WERI-Rb-1 (cell line): ENCODE results near the gene ZNF585A.
"Not testable (repeated sequence)": the region's sequence is repeated elsewhere in the genome, so short reads cannot be mapped to it uniquely, and the experiment has no call there.

Source experiments
- DNase-seq: peaks from one replicate; pipeline ENCODE4 v3.0.0-alpha.2; 2020
- H3K27ac ChIP-seq: fragments of 250-450 bp; sonication (Bioruptor Pico); 2 replicates; pipeline ENCODE4 v1.5.1; 2020; ENCODE audit warnings: mild to moderate bottlenecking, moderate library complexity
- H3K27me3 ChIP-seq: fragments of 250-450 bp; sonication (Bioruptor Pico); 2 replicates; pipeline ENCODE4 v1.5.1; 2021; ENCODE audit warnings: mild to moderate bottlenecking, low read depth, moderate library complexity; ENCODE audit not compliant: insufficient read depth, severe bottlenecking
- H3K36me3 ChIP-seq: fragments of 250-450 bp; sonication (Bioruptor Pico); 2 replicates; pipeline ENCODE4 v1.5.1; 2020; ENCODE audit warnings: mild to moderate bottlenecking, moderate library complexity
- H3K4me3 ChIP-seq: 2 replicates; pipeline ENCODE4 v1.5.1; 2011; ENCODE audit warnings: low read depth, mild to moderate bottlenecking, control low read depth, low read length
- H3K9me3 ChIP-seq: fragments of 250-450 bp; sonication (Bioruptor Pico); 2 replicates; pipeline ENCODE4 v1.5.1; 2021; ENCODE audit warnings: mild to moderate bottlenecking, moderate library complexity; ENCODE audit not compliant: severe bottlenecking
- TF ChIP-seq, protein P1 (sequence below): IDR thresholded peaks from 2 replicates; pipeline ENCODE4 v1.5.1; 2011; ENCODE audit warnings: low read depth, mild to moderate bottlenecking, control low read depth, inconsistent platforms, low read length

The ZNF585A gene

DNA sequence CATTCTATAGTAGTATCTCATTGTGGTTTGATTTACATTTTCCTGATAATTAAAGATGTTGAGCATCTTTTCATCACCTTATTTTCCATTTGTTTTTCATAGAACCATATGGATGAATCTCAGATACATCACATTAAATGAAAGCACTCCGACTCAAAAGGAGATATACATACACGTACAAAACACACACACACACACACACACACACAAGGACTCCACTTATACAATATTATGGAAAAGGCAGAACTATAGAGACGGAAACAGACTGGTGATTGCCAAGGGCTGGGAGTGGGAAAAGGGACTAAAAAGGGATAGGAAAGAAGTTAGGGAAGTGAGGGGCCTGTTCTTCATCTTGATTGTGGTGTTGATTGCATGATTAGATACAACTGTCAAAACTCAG lies 24.3 kb downstream of the ZNF585A start:
- Histone ChIP-seq H3K4me3 (no peak overlapping the region), H3K9me3 (peaks cover 5% of the 10 kb centered on the region), H3K27me3 (no peaks in the 10 kb centered on the region), H3K36me3 (peaks cover 13% of the 10 kb centered on the region), H3K27ac (no peak overlapping the region)
- TF ChIP-seq, protein P1, sequence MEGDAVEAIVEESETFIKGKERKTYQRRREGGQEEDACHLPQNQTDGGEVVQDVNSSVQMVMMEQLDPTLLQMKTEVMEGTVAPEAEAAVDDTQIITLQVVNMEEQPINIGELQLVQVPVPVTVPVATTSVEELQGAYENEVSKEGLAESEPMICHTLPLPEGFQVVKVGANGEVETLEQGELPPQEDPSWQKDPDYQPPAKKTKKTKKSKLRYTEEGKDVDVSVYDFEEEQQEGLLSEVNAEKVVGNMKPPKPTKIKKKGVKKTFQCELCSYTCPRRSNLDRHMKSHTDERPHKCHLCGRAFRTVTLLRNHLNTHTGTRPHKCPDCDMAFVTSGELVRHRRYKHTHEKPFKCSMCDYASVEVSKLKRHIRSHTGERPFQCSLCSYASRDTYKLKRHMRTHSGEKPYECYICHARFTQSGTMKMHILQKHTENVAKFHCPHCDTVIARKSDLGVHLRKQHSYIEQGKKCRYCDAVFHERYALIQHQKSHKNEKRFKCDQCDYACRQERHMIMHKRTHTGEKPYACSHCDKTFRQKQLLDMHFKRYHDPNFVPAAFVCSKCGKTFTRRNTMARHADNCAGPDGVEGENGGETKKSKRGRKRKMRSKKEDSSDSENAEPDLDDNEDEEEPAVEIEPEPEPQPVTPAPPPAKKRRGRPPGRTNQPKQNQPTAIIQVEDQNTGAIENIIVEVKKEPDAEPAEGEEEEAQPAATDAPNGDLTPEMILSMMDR = no peak
- no peak for DNase-seq

DNA sequence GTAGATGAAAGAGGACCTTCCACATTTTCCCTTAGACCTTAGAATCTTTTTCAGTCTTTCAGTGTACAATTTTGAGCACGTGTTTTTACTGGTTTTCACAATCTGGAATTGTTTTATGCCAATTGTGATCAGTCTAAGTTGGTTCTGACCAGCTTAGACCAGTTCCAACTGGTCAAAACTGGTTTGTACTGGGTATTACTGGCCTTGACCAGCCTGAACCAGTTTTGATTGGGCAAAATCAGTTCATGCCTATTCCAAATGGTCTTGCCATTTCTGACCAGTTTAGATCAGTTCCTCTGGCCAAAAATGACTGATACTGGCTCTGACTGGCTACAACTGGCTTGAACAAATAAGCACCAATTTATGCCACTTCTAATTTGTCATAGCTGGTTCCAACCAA lies 36.4 kb downstream of the ZNF585A start:
- Histone ChIP-seq H3K4me3 (no peak overlapping the region), H3K27ac (no peak overlapping the region), H3K36me3 (no peaks in the 10 kb centered on the region), H3K9me3 (peaks cover 41% of the 10 kb centered on the region), H3K27me3 (no peaks in the 10 kb centered on the region)
- TF ChIP-seq, protein P1 = no peak
- no peak for DNase-seq

DNA sequence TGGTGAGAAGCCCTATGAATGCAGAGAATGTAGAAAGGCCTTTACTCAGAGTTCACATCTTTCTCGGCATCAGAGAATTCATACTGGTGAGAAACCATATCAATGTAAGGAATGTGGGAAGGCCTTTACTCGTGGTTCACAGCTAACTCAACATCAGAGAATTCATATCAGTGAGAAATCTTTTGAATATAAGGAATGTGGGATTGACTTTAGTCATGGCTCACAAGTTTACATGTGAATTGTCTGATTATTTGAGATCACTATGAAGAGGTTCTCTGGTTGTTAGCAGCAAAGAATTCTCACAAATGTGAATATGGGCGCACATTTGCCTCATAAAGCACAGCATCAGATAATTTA lies 43.7 kb downstream of the ZNF585A start:
- no peak overlapping the region for H3K27ac ChIP-seq
- DNase-seq = no peak
- no peaks in the 10 kb centered on the region for H3K27me3 ChIP-seq
- no peak overlapping the region for H3K4me3 ChIP-seq
- TF ChIP-seq, protein P1 = no peak
- H3K36me3 ChIP-seq = peaks cover 33% of the 10 kb centered on the region
- peaks cover 65% of the 10 kb centered on the region for H3K9me3 ChIP-seq

DNA sequence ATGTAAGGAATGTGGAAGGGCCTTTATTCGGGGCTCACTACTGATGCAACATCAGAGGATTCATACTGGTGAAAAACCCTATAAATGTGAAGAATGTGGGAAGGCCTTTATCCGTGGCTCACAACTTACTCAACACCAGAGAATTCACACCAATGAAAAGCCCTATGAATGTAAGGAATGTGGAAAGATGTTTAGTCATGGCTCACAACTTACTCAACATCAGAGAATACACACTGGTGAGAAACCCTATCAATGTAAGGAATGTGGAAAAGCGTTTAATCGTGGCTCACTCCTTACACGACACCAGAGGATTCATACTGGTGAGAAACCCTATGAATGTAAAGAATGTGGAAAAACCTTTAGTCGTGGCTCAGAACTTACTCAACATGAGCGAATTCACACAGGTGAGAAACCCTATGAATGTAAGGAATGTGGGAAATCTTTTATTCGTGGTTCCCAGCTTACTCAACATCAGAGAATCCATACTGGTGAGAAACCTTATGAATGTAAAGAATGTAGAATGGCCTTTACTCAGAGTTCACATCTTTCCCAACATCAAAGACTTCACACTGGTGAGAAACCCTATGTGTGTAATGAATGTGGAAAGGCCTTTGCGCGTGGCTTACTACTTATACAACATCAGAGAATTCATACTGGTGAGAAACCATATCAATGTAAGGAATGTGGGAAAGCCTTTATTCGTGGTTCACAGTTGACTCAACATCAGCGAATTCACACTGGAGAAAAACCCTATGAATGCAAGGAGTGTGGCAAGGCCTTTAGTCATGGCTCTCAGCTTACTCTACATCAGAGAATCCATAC lies 44.3 kb downstream of the ZNF585A start:
- no peak for DNase-seq
- H3K9me3 ChIP-seq = peaks cover 62% of the 10 kb centered on the region
- H3K36me3 ChIP-seq = peaks cover 33% of the 10 kb centered on the region
- TF ChIP-seq, protein P1 = no peak
- H3K27me3 ChIP-seq = no peaks in the 10 kb centered on the region
- H3K4me3 ChIP-seq = no peak overlapping the region
- no peak overlapping the region for H3K27ac ChIP-seq

DNA sequence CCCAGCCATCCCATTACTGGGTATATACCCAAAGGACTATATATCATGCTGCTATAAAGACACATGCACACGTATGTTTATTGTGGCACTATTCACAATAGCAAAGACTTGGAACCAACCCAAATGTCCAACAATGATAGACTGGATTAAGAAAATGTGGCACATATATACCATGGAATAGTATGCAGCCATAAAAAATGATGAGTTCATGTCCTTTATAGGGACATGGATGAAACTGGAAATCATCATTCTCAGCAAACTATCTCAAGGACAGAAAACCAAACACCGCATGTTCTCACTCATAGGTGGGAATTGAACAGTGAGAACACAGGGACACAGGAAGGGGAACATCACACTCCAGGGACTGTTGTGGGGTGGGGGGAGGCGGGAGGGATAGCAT lies 50.4 kb downstream of the ZNF585A start:
- not testable (repeated sequence) for H3K27me3 ChIP-seq, DNase-seq, H3K36me3 ChIP-seq, H3K4me3 ChIP-seq, H3K27ac ChIP-seq
- peaks cover 32% of the 10 kb centered on the region for H3K9me3 ChIP-seq

DNA sequence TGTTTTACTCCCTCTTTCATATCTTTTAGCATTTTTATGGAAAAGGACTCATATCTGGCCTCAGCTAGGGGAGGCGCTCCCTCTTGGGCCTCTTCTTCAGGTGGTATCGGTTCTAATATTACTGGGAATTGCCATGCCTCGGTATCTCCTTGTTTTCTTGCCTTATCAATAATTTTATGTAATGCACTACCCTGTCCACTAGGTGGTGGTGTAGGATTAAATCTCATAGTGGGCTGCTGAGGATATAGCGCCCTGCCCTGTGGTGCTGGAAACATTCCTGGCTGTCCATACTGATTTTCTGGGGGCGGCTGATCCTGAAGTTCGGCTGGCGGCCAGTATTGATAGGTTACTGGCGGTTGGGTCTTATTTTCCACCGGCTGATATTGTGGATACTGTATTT lies 58.5 kb downstream of the ZNF585A start:
- Histone ChIP-seq H3K27ac (no peak overlapping the region), H3K9me3 (peaks cover 6% of the 10 kb centered on the region), H3K27me3 (no peaks in the 10 kb centered on the region), H3K4me3 (no peak overlapping the region), H3K36me3 (no peaks in the 10 kb centered on the region)
- DNase-seq = peak; percentile 7
- TF ChIP-seq, protein P1 = peak; percentile 46
